HepG2 (cell line): ENCODE data around the gene TTC6. TPM values are rescaled to one million over a fixed set of nuclear protein-coding genes. Genes with fewer than 3 reads are reported as not detected.

ENCODE experiments used
- ETV6 ChIP-seq: sonication (generic); formaldehyde crosslinking; conservative IDR thresholded peaks from 2 replicates; pipeline ENCODE4 v1.4.0; 2020; ENCODE audit warnings: missing genetic modification reagents
- FOXA3 ChIP-seq: IDR thresholded peaks from 2 replicates; pipeline ENCODE4 v1.6.1; 2016; ENCODE audit warnings: missing genetic modification reagents, missing compliant biosample characterization
- GTF3A ChIP-seq: sonication (generic); formaldehyde crosslinking; conservative IDR thresholded peaks from 2 replicates; pipeline ENCODE4 v1.4.0; 2020; ENCODE audit warnings: mild to moderate bottlenecking, missing genetic modification reagents
- HOXD1 ChIP-seq: sonication (generic); formaldehyde crosslinking; IDR thresholded peaks from 2 replicates; pipeline ENCODE4 v1.5.0; 2020; ENCODE audit warnings: missing genetic modification reagents
- MIER2 ChIP-seq: IDR thresholded peaks from 2 replicates; pipeline ENCODE4 v1.6.1; 2016; ENCODE audit warnings: missing biosample characterization, missing genetic modification reagents
- RARA ChIP-seq: IDR thresholded peaks from 2 replicates; pipeline ENCODE4 v1.6.1; 2016; ENCODE audit warnings: missing genetic modification reagents, missing compliant biosample characterization
- REL ChIP-seq: sonication (generic); formaldehyde crosslinking; conservative IDR thresholded peaks from 2 replicates; pipeline ENCODE4 v1.8.0; 2022; ENCODE audit warnings: mild to moderate bottlenecking, missing genetic modification reagents, moderate library complexity
- RFX1 ChIP-seq: fragments of 450-650 bp; IDR thresholded peaks from 2 replicates; pipeline ENCODE4 v1.6.1; 2017
- RXRB ChIP-seq: IDR thresholded peaks from 2 replicates; pipeline ENCODE4 v1.6.1; 2016; ENCODE audit warnings: borderline replicate concordance, missing genetic modification reagents, missing compliant biosample characterization
- ZBTB21 ChIP-seq: sonication (generic); formaldehyde crosslinking; IDR thresholded peaks from 2 replicates; pipeline ENCODE4 v1.4.0; 2020; ENCODE audit warnings: missing genetic modification reagents
- ZBTB7A ChIP-seq: sonication (generic); formaldehyde crosslinking; IDR thresholded peaks from 2 replicates; pipeline ENCODE4 v1.8.0; 2022; ENCODE audit warnings: mild to moderate bottlenecking, missing genetic modification reagents
- ZNF510 ChIP-seq: sonication (generic); formaldehyde crosslinking; IDR thresholded peaks from 2 replicates; pipeline ENCODE4 v1.4.0; 2020; ENCODE audit warnings: low read depth, mild to moderate bottlenecking, missing genetic modification reagents
- ZZZ3 ChIP-seq: sonication (generic); formaldehyde crosslinking; IDR thresholded peaks from 2 replicates; pipeline ENCODE4 v1.4.0; 2020; ENCODE audit warnings: missing genetic modification reagents, mild to moderate bottlenecking, borderline replicate concordance
- polyA plus RNA-seq, 8 experiments: library from polyadenylated mRNA; depleted of rRNA in 3 of 8; stranded (reverse) in 7 of 8; unstranded in 1 of 8; fragments of >200 nt; fragmentation: Illumina TruSeq in 4 of 8; extraction: Trizol in 4 of 8; gene quantifications; 2 replicates each; pipeline versions ENCODE4 v1.2.1 to v1.2.3, GENCODE V29; 2011 to 2016; ENCODE audit warnings: low read depth in 4 of 8, missing spikeins in 1 of 8, mixed read lengths in 1 of 8; ENCODE audit not compliant: insufficient read depth in 1 of 8
- total RNA-seq, 5 experiments: library from RNA; depleted of rRNA; stranded (reverse); fragments of >200 nt; fragmentation: Illumina TruSeq; extraction: Trizol; gene quantifications; 2 replicates each; pipeline ENCODE4 v1.2.3, GENCODE V29; 2016; ENCODE audit warnings: low read depth in 1 of 5
- TF ChIP-seq, protein P1 (sequence below): sonication (generic); formaldehyde crosslinking; IDR thresholded peaks from 2 replicates; pipeline ENCODE4 v1.4.0; 2020; ENCODE audit warnings: missing genetic modification reagents, borderline replicate concordance
- TF ChIP-seq, protein P2 (sequence below): sonication (generic); formaldehyde crosslinking; IDR thresholded peaks from 2 replicates; pipeline ENCODE4 v1.4.0; 2020; ENCODE audit warnings: missing genetic modification reagents
- TF ChIP-seq, protein P3 (sequence below): sonication (generic); formaldehyde crosslinking; IDR thresholded peaks from 2 replicates; pipeline ENCODE4 v1.5.1; 2020; ENCODE audit warnings: mild to moderate bottlenecking, missing genetic modification reagents, borderline replicate concordance
- TF ChIP-seq, protein P4 (sequence below): sonication (generic); formaldehyde crosslinking; IDR thresholded peaks from 2 replicates; pipeline ENCODE4 v1.5.1; 2020; ENCODE audit warnings: mild to moderate bottlenecking, missing genetic modification reagents

TTC6 gene
- total and polyA plus RNA-seq, 2 of the 13 experiments (the other 11 are each of a cell fraction or from before 2014, with no cell fraction given), result 9.3 to 27.4 TPM

DNA sequence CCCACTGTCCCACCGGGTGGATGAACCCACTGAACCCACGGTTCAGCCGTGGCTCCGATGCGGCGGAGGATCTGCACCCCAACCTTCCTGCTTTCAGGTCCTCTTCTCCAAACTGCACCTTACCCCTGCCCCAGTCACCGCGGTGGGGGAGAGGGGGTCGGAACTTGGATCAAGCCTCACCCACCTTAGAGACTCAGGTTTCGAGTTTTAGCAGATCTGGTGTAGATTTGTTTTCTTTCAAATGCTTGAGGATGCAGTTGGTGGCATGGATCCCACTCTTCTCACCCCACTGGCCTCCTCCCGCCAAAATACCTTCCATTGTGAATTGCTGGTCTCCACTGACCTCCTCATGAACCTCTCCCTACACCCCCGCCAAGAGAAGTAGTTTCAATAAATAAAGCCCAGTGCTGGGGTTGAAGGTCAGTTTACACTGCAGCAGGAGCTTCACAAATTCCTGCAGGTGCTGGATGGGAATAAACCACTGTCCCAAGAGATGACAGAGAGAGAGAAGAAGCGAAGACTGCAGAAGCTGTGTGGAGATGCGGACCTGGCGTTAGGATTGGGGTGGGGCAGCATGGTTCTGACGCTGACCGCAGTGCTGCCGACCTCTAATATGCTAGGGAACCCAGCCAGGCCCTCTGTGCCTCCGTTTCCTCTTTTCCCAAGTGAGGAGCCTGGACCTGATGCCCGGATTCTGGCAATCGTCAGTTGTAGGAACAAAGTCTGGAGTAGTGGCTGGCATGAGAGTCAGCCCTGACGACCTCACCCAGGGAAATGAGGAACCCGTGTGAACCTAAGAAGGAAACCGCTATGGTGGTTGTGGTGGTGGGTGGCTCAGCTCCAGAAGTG, 7.4 kb downstream of the TTC6 start (continued):
- TF ChIP-seq, protein P1, sequence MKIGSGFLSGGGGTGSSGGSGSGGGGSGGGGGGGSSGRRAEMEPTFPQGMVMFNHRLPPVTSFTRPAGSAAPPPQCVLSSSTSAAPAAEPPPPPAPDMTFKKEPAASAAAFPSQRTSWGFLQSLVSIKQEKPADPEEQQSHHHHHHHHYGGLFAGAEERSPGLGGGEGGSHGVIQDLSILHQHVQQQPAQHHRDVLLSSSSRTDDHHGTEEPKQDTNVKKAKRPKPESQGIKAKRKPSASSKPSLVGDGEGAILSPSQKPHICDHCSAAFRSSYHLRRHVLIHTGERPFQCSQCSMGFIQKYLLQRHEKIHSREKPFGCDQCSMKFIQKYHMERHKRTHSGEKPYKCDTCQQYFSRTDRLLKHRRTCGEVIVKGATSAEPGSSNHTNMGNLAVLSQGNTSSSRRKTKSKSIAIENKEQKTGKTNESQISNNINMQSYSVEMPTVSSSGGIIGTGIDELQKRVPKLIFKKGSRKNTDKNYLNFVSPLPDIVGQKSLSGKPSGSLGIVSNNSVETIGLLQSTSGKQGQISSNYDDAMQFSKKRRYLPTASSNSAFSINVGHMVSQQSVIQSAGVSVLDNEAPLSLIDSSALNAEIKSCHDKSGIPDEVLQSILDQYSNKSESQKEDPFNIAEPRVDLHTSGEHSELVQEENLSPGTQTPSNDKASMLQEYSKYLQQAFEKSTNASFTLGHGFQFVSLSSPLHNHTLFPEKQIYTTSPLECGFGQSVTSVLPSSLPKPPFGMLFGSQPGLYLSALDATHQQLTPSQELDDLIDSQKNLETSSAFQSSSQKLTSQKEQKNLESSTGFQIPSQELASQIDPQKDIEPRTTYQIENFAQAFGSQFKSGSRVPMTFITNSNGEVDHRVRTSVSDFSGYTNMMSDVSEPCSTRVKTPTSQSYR, result peak; percentile 60; the same call in 1 of the 2 replicates
- TF ChIP-seq RFX1 (no peak), GTF3A (no peak), ZBTB7A (CRISPR knock-in tag) (peak; percentile 75; the same call in 1 of the 2 replicates), ZNF510 (CRISPR knock-in tag) (no peak), RXRB (CRISPR knock-in tag) (peak; percentile 97), HOXD1 (CRISPR knock-in tag) (peak; percentile 84), REL (CRISPR knock-in tag) (no peak), ZZZ3 (0 out of 2 replicates have a peak, but pooled peaks have one; percentile 37), ETV6 (no peak), ZBTB21 (CRISPR knock-in tag) (no peak), FOXA3 (CRISPR knock-in tag) (peak; percentile 92), MIER2 (CRISPR knock-in tag) (peak; percentile 70; the same call in 1 of the 2 replicates), RARA (CRISPR knock-in tag) (peak; percentile 100)
- TF ChIP-seq, protein P2, sequence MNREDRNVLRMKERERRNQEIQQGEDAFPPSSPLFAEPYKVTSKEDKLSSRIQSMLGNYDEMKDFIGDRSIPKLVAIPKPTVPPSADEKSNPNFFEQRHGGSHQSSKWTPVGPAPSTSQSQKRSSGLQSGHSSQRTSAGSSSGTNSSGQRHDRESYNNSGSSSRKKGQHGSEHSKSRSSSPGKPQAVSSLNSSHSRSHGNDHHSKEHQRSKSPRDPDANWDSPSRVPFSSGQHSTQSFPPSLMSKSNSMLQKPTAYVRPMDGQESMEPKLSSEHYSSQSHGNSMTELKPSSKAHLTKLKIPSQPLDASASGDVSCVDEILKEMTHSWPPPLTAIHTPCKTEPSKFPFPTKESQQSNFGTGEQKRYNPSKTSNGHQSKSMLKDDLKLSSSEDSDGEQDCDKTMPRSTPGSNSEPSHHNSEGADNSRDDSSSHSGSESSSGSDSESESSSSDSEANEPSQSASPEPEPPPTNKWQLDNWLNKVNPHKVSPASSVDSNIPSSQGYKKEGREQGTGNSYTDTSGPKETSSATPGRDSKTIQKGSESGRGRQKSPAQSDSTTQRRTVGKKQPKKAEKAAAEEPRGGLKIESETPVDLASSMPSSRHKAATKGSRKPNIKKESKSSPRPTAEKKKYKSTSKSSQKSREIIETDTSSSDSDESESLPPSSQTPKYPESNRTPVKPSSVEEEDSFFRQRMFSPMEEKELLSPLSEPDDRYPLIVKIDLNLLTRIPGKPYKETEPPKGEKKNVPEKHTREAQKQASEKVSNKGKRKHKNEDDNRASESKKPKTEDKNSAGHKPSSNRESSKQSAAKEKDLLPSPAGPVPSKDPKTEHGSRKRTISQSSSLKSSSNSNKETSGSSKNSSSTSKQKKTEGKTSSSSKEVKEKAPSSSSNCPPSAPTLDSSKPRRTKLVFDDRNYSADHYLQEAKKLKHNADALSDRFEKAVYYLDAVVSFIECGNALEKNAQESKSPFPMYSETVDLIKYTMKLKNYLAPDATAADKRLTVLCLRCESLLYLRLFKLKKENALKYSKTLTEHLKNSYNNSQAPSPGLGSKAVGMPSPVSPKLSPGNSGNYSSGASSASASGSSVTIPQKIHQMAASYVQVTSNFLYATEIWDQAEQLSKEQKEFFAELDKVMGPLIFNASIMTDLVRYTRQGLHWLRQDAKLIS (CRISPR knock-in tag), result no peak
- TF ChIP-seq, protein P3, sequence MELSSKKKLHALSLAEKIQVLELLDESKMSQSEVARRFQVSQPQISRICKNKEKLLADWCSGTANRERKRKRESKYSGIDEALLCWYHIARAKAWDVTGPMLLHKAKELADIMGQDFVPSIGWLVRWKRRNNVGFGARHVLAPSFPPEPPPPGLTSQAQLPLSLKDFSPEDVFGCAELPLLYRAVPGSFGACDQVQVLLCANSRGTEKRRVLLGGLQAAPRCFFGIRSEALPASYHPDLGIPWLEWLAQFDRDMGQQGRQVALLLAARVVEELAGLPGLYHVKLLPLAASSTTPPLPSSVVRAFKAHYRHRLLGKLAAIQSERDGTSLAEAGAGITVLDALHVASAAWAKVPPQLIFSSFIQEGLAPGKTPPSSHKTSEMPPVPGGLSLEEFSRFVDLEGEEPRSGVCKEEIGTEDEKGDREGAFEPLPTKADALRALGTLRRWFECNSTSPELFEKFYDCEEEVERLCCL, result 0 out of 2 replicates have a peak, but pooled peaks have one; percentile 78
- TF ChIP-seq, protein P4, sequence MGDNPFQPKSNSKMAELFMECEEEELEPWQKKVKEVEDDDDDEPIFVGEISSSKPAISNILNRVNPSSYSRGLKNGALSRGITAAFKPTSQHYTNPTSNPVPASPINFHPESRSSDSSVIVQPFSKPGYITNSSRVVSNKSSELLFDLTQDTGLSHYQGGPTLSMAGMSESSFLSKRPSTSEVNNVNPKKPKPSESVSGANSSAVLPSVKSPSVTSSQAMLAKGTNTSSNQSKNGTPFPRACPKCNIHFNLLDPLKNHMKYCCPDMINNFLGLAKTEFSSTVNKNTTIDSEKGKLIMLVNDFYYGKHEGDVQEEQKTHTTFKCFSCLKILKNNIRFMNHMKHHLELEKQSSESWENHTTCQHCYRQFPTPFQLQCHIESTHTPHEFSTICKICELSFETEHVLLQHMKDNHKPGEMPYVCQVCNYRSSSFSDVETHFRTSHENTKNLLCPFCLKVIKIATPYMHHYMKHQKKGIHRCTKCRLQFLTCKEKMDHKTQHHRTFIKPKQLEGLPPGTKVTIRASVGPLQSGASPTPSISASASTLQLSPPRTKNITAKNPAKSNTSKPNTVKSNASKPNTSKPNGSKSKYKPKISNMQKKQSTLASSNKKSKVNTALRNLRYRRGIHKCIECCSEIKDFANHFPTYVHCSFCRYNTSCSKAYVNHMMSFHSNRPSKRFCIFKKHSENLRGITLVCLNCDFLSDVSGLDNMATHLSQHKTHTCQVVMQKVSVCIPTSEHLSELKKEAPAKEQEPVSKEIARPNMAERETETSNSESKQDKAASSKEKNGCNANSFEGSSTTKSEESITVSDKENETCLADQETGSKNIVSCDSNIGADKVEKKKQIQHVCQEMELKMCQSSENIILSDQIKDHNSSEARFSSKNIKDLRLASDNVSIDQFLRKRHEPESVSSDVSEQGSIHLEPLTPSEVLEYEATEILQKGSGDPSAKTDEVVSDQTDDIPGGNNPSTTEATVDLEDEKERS (CRISPR knock-in tag), result peak; percentile 90
